Measurements from ENCODE around the gene EFCAB6. TPM values are rescaled to one million over a fixed set of nuclear protein-coding genes. Genes with fewer than 3 reads are reported as not detected.

Gene EFCAB6
- total RNA-seq, 1 experiment from 2014 or later = not detected

GRCh38 chr22:43515411-43515810 is 296.7 kb downstream of the EFCAB6 start:
- intact Hi-C loops (cut with micrococcal nuclease; ENCODE audit: unreplicated experiment) = no loop called here
- no peaks in the 10 kb centered on the region for H3K9me3 Mint-ChIP-seq (ENCODE audit: unreplicated experiment)
- peaks cover 8% of the 10 kb centered on the region for H3K27me3 Mint-ChIP-seq (ENCODE audit: insufficient read depth, unreplicated experiment)
- no TSS peak for BruUV-seq (replicated peaks)
- no peak for TF ChIP-seq CTCF (IDR thresholded peaks at IDR 0.05; ENCODE audit: insufficient read depth in 1 of 2, low read depth in 1 of 2, low read length in 1 of 2, severe bottlenecking in 1 of 2, unreplicated experiment in 1 of 2)
- Histone ChIP-seq H3K27me3 (replicated peaks; ENCODE audit: control insufficient read depth, insufficient read depth, low read length) (no peaks in the 10 kb centered on the region), H3K4me3 (ENCODE audit: low read depth, low read length) (no peak overlapping the region), H3K4me1 (no peaks in the 10 kb centered on the region), H3K9me3 (no peaks in the 10 kb centered on the region), H3K36me3 (ENCODE audit: control insufficient read depth, insufficient read depth, low read length) (no peaks in the 10 kb centered on the region)
- no peaks in the 10 kb centered on the region for H3K36me3 Mint-ChIP-seq (ENCODE audit: insufficient read depth, unreplicated experiment)
- DNase-seq = no peak
- no peak overlapping the region for H3K27ac Mint-ChIP-seq (ENCODE audit: unreplicated experiment)
- ChIA-PET POLR2A (interaction anchor here (0.6 kb wide), 1 partner anchor 74 kb away, joined by 4 read pairs; no protein-coding TSS in a partner anchor), CTCF (no interaction called here)
- no peaks in the 10 kb centered on the region for H3K4me1 Mint-ChIP-seq (ENCODE audit: low read depth, unreplicated experiment)
- no peak overlapping the region for H3K4me3 Mint-ChIP-seq (ENCODE audit: unreplicated experiment)

DNA sequence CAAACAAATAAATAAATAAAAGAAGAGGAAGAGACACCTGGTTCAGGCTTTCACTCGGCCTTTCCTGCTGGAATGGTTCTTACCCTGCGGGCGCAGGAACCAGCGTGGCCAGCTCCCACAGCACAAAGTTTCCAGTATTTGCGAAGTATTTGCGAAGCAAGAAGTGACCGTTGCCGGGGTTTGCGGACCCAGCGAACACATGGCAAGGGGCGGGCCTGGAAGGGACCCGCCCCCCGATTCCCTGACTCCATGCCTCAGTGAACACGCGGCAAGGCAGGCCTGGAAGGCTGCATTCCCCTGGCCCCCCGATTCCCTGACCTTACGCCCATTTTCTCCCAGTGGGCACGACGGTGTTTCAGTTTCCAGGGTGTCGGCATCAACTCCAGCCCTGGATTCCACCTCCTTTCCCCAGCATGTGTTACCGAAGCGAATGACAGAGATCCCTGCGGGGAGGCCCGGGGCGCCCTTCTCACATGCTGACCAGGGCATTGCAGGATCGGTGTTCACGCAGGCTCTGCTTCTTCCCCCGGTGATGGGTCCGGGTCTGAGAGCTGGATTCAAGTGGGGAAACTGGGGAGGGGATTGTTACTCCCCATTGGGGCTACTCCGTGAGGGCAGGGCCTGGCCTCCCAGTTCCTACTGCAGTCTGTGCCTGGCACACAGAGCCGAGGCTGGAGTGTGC is 297.5 kb downstream of the EFCAB6 start:
- no TSS peak for BruUV-seq (replicated peaks)
- H3K4me1 ChIP-seq = no peaks in the 10 kb centered on the region
- Mint-ChIP-seq H3K4me1 (ENCODE audit: low read depth, unreplicated experiment) (no peaks in the 10 kb centered on the region), H3K9me3 (ENCODE audit: unreplicated experiment) (no peaks in the 10 kb centered on the region), H3K27me3 (ENCODE audit: insufficient read depth, unreplicated experiment) (peaks cover 8% of the 10 kb centered on the region), H3K36me3 (ENCODE audit: insufficient read depth, unreplicated experiment) (no peaks in the 10 kb centered on the region), H3K27ac (ENCODE audit: unreplicated experiment) (no peak overlapping the region), H3K4me3 (ENCODE audit: unreplicated experiment) (no peak overlapping the region)
- no peak overlapping the region for H3K4me3 ChIP-seq (ENCODE audit: low read depth, low read length)
- no peak for TF ChIP-seq CTCF (IDR thresholded peaks at IDR 0.05; ENCODE audit: insufficient read depth in 1 of 2, low read depth in 1 of 2, low read length in 1 of 2, severe bottlenecking in 1 of 2, unreplicated experiment in 1 of 2)
- H3K9me3 ChIP-seq = no peaks in the 10 kb centered on the region
- CTCF ChIA-PET = no interaction called here
- no peak for DNase-seq
- H3K27me3 ChIP-seq (replicated peaks; ENCODE audit: control insufficient read depth, insufficient read depth, low read length) = no peaks in the 10 kb centered on the region
- POLR2A ChIA-PET = no interaction called here
- no peaks in the 10 kb centered on the region for H3K36me3 ChIP-seq (ENCODE audit: control insufficient read depth, insufficient read depth, low read length)
- intact Hi-C loops (cut with micrococcal nuclease; ENCODE audit: unreplicated experiment) = no loop called here

DNA sequence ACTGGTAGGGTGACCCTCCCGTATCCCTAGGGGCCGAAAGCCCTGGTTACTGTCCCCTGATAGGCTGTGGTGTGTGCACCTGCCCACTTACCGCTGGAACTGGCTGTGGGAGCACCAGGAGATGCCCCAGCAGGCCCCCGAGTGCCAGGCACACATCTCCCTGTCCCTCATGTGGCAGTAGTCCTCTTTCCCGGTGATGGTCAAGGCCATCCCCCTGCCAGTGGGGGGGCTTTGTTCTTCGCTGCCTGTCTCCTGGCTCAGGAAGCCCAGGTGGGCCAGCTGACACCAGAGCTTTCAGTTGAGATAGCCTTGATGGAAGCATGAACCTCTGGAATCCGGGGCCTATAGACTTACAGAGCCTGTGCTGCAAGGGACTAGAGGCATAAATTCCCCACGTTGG is 299.8 kb downstream of the EFCAB6 start:
- no peaks in the 10 kb centered on the region for H3K4me1 ChIP-seq
- Mint-ChIP-seq H3K27ac (ENCODE audit: unreplicated experiment) (no peak overlapping the region), H3K36me3 (ENCODE audit: insufficient read depth, unreplicated experiment) (no peaks in the 10 kb centered on the region), H3K9me3 (ENCODE audit: unreplicated experiment) (no peaks in the 10 kb centered on the region), H3K4me1 (ENCODE audit: low read depth, unreplicated experiment) (no peaks in the 10 kb centered on the region), H3K4me3 (ENCODE audit: unreplicated experiment) (no peak overlapping the region), H3K27me3 (ENCODE audit: insufficient read depth, unreplicated experiment) (no peaks in the 10 kb centered on the region)
- no peak for TF ChIP-seq CTCF (IDR thresholded peaks at IDR 0.05; ENCODE audit: insufficient read depth in 1 of 2, low read depth in 1 of 2, low read length in 1 of 2, severe bottlenecking in 1 of 2, unreplicated experiment in 1 of 2)
- intact Hi-C loops (cut with micrococcal nuclease; ENCODE audit: unreplicated experiment) = no loop called here
- ChIA-PET CTCF (no interaction called here), POLR2A (no interaction called here)
- no peak overlapping the region for H3K4me3 ChIP-seq (ENCODE audit: low read depth, low read length)
- no TSS peak for BruUV-seq (replicated peaks)
- no peaks in the 10 kb centered on the region for H3K27me3 ChIP-seq (replicated peaks; ENCODE audit: control insufficient read depth, insufficient read depth, low read length)
- H3K9me3 ChIP-seq = no peaks in the 10 kb centered on the region
- no peak for DNase-seq
- no peaks in the 10 kb centered on the region for H3K36me3 ChIP-seq (ENCODE audit: control insufficient read depth, insufficient read depth, low read length)

Data from Caco-2 (cell line).